SK-N-SH (cell line): Measurements from ENCODE around the gene EP400.

ENCODE experiments used
- CTCF ChIP-seq: fragments of 200-600 bp; sonication (generic); IDR thresholded peaks from 2 replicates; pipeline ENCODE4 v1.6.1; 2017; ENCODE audit warnings: antibody characterized with exemption, mild to moderate bottlenecking, moderate library complexity
- NFIC ChIP-seq: IDR thresholded peaks from 2 replicates; pipeline ENCODE4 v1.4.0; 2012; ENCODE audit warnings: borderline replicate concordance
- POLR2AphosphoS5 ChIP-seq: IDR thresholded peaks from 2 replicates; pipeline ENCODE4 v1.6.1; 2012; ENCODE audit warnings: low read depth, low read length
- RXRA ChIP-seq: IDR thresholded peaks from 2 replicates; pipeline ENCODE4 v1.4.0; 2012; ENCODE audit warnings: low read depth, mild to moderate bottlenecking, borderline replicate concordance

GRCh38 chr12:131979606-131980005 is 29.9 kb downstream of the EP400 start:
- TF ChIP-seq POLR2AphosphoS5: no peak
- no peak for TF ChIP-seq NFIC
- TF ChIP-seq CTCF: no peak
- no peak for TF ChIP-seq RXRA
